ENCODE results near the gene SYNDIG1.

- TF ChIP-seq CTCF (IDR thresholded peaks at IDR 0.05), result no peak
- no peak for TF ChIP-seq POLR2A (IDR thresholded peaks at IDR 0.05)
Observed at GRCh38 chr20:24677626-24678315, 208.3 kb downstream of the SYNDIG1 start.

Measured in uterus (tissue), 2 donors.